ENCODE results near the gene DCAF8.

DNA sequence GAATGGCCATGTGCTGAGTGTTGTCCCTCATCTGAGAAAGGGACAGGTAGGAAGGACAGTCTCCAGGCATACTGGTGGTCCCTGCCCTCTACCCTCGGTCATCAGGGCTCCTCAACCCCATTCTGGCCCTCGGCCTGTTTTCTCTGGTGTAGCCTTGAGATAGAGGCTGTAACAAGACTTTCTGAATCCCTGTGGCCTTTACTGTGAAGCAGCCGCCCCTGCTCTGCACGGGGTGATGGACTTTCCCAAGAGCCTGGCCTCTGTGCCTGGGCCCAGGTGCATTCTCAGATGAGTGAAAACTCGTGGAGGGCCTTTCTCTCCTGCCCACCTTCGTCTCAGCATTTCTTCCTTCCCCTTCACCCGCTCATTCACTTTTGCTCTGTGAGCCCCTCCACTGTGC is 74.9 kb downstream of the DCAF8 start:
- TF ChIP-seq CTCF (conservative IDR thresholded peaks at IDR 0.05; ENCODE audit: low read depth, low read length) (no peak), POLR2A (IDR thresholded peaks at IDR 0.05; ENCODE audit: low read depth, low read length) (no peak), FOS (IDR thresholded peaks at IDR 0.05; ENCODE audit: low read depth, low read length) (no peak), CHD1 (IDR thresholded peaks at IDR 0.05; ENCODE audit: low read depth, low read length) (no peak), SMC3 (IDR thresholded peaks at IDR 0.05; ENCODE audit: low read depth, low read length) (no peak), MXI1 (IDR thresholded peaks at IDR 0.05; ENCODE audit: borderline replicate concordance, low read depth, low read length) (no peak)

Data from IMR-90 (cell line).